Measurements from ENCODE around the gene IRAK4.
A peak's percentile ranks its signal among the peaks of the same experiment; 100 is the strongest.

The IRAK4 gene

DNA sequence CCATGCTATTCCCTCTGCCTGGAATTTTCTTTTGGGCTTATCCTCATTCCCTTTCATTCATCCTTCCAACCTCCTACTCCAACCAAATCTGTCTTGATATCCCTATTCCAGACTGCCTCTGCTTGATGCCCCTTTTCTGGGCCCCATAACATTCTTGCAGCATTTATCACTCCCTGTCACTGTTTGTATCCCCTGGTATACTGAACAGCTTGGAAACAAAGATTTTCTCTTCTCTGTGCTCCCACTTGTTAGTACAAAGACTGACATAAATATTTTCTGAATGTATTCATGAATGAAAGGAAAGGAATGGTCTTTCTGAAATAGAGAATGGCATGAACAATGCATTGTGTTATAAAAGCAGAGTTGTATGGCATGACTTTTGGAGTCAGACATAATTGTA is 7.5 kb downstream of the IRAK4 start:
- DNase-seq, result no peak

GRCh38 chr12:43776498-43776897 is 17.7 kb downstream of the IRAK4 start:
- DNase-seq, result no peak

DNA sequence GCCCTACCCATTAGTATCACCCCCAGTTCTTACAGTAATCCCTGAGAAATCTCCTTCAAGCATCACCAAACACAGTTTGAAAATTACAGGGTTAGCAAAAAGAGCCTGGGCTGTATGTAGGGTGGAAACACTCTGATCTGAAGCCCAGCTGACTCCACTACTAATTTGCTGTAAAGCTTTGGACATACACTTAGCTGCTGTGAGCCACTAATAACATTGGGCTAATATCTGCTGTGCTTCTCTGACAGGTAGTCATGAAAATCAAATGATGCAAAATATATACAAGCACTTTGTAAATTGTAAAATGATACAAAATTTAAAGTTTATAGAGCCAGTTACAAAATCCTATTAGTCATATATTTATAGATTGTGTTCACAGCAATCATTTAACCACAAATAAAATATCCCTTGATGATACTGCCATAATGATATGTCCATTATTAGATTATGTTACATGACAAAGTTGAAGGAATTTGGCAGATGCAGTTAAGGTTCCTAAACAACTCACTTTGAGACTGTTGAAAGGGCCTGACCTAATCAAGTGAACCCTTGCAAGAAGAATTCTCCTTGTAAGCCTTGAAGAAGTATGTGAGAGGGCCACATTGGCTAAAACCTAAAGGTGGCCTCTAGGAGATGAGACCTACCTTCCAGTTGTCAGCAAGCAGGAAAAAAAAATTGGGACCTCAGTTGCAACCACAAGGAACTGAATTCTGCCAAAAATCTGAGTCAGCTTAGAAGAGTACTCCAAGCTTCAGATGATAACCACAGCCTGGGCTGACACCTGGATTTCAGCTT is 28.3 kb downstream of the IRAK4 start:
- no peak for DNase-seq

GRCh38 chr12:43789941-43790340 is 31.2 kb downstream of the IRAK4 start:
- no peak for DNase-seq

DNA sequence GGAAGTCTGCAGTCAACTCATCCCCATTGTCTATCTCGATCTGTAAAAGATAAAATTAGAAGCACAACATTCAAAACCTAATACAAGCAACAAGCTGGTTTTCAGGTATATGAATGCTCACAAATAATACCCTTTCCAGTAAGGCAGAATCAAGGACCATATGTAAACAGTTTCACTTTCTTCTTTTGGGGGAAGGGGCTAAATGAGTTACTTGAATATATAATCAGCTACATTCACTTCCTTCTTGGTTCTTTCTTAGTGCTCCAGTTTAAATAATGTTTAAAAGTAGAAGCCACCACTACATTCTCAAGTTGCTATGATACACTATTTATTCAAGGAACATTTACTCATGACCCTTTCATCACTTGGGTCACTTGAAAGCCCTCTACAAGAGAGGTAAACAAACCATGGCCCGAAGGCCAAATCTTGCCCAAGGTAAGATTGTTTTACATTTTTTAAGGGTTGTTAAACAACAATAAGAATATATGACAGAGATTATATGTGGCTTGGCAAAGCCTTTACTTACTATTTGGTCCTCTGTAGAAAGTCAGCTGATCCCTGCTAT is 37.0 kb downstream of the IRAK4 start:
- DNase-seq, result no peak

GRCh38 chr12:43797561-43798217 is 38.9 kb downstream of the IRAK4 start:
- DNase-seq, result no peak

- peak in 1 of 56 donors; percentile 21 for DNase-seq
Measured at GRCh38 chr12:43805149-43805859, 46.6 kb downstream of the IRAK4 start.

- peak; percentile 18 to 92 (median 75) for DNase-seq
Measured at GRCh38 chr12:43805860-43806736, 47.3 kb downstream of the IRAK4 start, which contains the start of gene TWF1. Gene TWF1 (minus strand): TSS chr12:43806317. CDS start chr12:43806245, 72 bp downstream.

DNA sequence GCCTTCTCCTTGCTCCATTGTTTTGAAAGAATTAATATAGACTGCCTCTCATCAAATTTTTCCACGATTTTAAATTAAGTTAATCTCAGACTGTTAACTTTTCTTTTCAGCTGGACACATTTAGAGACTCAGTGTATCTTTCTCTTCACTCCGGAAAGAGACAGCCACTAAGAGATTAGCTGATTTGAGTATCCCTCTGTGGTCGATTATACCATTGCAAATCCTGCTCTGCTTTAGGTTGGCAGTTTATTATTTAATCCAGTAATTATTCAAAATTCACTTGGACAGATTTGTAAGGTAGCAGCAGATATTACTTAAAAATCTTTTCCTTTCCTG is 48.0 kb downstream of the IRAK4 start:
- DNase-seq, result no peak

DNA sequence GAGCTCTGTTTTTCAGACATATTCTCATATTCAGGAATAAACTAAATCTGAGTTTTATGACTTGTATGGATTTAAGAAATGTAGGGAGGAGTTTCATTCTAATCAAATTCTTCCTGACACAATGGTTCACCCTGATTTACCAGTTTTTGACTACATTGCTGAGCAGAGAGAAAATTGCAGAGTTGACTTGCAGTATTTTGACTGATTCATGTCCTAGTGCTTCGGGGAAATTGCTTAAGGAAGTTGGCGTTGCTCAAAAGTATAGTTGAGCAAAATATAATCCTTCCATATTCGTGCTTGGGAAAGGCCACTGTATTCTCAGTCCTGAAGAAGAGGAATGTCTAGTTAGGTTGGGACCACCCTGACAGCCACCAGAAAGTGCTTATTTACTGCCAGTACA is 48.6 kb downstream of the IRAK4 start:
- DNase-seq, result no peak

DNA sequence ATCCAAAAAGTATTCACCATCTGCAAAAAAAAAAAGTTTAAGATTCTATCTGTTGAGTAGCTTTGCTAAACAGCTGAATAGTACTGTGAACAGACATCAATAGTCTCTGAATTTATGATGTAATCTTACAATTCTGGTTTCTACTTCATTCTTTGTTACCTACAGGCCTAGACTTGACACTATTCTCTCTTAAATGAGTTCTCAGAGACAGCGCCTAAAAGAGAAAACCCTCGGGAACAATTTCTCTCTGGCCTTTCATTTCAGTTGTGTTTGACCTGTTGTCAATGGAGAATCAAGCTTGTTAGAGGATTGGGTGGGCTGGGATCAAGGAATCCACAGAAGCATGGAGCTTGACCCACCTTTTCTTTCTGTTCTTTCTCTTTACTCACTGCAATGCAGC is 53.3 kb downstream of the IRAK4 start:
- no peak for DNase-seq

DNA sequence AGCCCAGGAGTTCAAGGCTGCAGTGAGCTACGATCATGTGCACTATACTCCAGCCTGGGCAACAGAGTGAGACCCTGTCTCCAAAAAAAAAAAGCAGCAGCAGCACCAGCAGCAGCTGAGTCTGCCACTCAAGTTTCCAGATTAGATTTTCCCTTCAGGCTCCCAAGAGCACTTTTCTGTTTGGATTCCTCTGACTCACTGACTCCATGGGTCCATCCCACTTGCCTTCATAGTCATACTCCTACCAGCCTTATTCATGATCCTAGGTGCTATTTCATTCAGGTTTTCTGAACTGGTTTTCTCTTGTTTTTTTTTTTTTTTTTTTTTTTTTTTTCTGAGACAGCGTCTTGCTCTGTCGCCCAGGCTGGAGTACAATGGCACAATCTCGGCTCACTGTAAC is 54.2 kb downstream of the IRAK4 start:
- DNase-seq, result no peak

DNA sequence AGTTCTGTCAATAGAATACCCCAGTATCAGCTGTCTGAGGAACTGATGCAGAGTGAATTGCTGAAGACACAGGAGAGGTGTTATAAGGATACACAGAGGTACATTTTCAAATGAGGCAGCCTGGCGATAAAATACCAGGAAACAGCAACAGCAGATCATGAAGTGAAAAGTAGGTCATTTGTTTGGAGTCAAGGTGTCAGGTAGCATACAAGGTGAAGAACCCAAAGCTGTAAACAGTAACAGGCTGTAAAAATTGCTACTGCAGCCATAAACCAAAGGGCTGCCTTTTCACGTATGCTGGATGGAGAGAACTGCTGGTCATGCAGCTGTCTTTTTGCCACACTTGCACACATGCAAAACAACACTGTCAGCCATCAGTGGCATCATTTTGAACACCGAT is 56.7 kb downstream of the IRAK4 start:
- DNase-seq, result no peak

GRCh38 chr12:43816168-43816567 is 57.4 kb downstream of the IRAK4 start:
- no peak for DNase-seq

- DNase-seq, result no peak
Measured at GRCh38 chr12:43824207-43824775, 65.5 kb downstream of the IRAK4 start.

DNA sequence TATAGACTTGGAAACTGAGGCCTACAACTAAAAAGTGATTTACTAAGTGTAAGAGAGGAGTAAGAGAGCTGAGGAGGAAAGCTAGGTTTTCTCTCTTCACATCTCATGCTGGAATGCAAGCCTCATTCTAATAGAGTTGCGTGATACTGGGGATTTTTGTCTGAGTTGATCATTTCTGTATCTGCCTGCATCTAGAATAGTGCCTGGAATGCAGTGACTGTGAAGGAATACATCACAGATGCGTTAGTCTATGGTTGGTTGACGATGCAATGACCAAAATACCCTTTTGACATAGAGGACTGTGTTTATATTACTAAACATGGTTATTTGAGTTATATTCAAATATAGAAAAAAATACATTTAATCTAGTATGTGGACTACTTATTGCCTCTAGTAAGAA is 67.9 kb downstream of the IRAK4 start:
- no peak for DNase-seq

- no peak for DNase-seq
Measured at GRCh38 chr12:43827093-43827492, 68.3 kb downstream of the IRAK4 start.

DNA sequence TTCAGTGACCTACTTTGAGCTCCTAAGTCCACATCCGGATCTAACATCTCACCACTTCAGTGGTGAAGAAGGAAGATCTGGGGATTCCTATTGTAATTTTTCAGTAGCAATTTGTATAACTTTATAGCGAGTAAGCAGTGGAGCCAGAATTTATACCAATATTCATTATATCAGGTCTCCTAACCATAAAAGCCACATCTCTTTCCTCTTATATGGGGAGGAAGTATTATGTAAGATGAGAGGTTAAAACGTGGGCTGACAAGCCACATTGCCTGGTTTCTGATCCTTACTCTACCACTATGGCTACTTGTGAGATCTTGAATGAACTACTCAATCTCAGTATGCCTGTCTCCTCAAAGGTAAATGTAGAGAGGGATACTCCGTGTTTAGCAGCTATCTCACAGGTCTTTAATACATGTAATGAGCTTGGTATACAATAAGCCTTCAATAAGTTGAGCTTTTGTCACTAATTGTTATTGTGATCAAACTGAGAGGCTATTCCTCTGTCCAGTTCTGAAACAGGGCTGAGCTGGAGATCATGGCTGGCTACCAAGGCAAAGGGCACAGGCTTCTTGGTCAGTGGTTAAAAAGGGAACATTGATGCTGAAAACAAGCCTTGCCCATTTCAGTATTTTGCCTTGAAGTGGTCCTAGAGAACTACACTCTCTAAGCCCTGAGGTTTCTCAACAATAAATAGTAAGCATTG is 73.9 kb downstream of the IRAK4 start:
- DNase-seq, result no peak

GRCh38 chr12:43835264-43835655 is 76.5 kb downstream of the IRAK4 start:
- peak in 2 of 56 donors; percentile 41 to 46 for DNase-seq

Data from amygdala (tissue), 56 donors.